K562 (cell line): Measurements from ENCODE around the gene B3GALNT2. TPM values are rescaled to one million over a fixed set of nuclear protein-coding genes. Genes with fewer than 3 reads are reported as not detected.

ENCODE experiments used
- CC2D1A ChIP-seq: fragments of 450-650 bp; IDR thresholded peaks from 2 replicates; pipeline ENCODE4 v1.6.1; 2017; ENCODE audit warnings: mild to moderate bottlenecking
- FIP1L1 ChIP-seq: fragments of 200-400 bp; formaldehyde crosslinking; IDR thresholded peaks from 2 replicates; pipeline ENCODE4 v1.6.1; 2018; ENCODE audit warnings: mild to moderate bottlenecking, low read depth, low read length; ENCODE audit not compliant: poor library complexity, severe bottlenecking
- PHF21A ChIP-seq: fragments of 450-650 bp; IDR thresholded peaks from 2 replicates; pipeline ENCODE4 v1.6.1; 2017; ENCODE audit warnings: low read depth, borderline replicate concordance
- SLC30A9 ChIP-seq: fragments of 250-450 bp; sonication (Bioruptor Pico); IDR thresholded peaks from 2 replicates; pipeline ENCODE4 v1.8.0; 2022; ENCODE audit warnings: mild to moderate bottlenecking, moderate library complexity
- SNIP1 ChIP-seq: fragments of 450-650 bp; IDR thresholded peaks from 2 replicates; pipeline ENCODE4 v1.7.1; 2017; ENCODE audit warnings: low read depth, mild to moderate bottlenecking
- ZNF133 ChIP-seq: fragments of 250-450 bp; sonication (Bioruptor Pico); IDR thresholded peaks from 2 replicates; pipeline ENCODE4 v1.4.0; 2020; ENCODE audit warnings: mild to moderate bottlenecking
- ZNF232 ChIP-seq: sonication (generic); formaldehyde crosslinking; IDR thresholded peaks from 2 replicates; pipeline ENCODE4 v1.8.0; 2022; ENCODE audit warnings: mild to moderate bottlenecking, missing genetic modification reagents
- polyA plus RNA-seq, 8 experiments: library from polyadenylated mRNA; depleted of rRNA in 4 of 8; stranded (reverse) in 5 of 8; unstranded in 3 of 8; fragments of >200 nt; fragmentation: Nextera tagmentation in 2 of 8; fragmentation: Illumina TruSeq in 1 of 8; extraction: Ambion mirVana in 2 of 8; extraction: Trizol in 1 of 8; gene quantifications; 2 replicates each; pipeline versions ENCODE4 v1.2.1 to v1.2.3, GENCODE V29; 2011 to 2014; ENCODE audit warnings: inconsistent platforms in 1 of 8, missing spikeins in 1 of 8
- total RNA-seq, 7 experiments: library from RNA; depleted of rRNA in 6 of 7; stranded (reverse); fragments of >200 nt in 6 of 7; fragmentation: Illumina TruSeq in 2 of 7; extraction: Trizol in 2 of 7; gene quantifications; 2 replicates each; pipeline versions ENCODE4 v1.2.1 to v1.2.3, GENCODE V29; 2011 to 2021; ENCODE audit warnings: low replicate concordance in 1 of 7
- TF ChIP-seq, protein P1 (sequence below), 2 experiments: fragments of 150-350 bp in 1 of 2; IDR thresholded peaks; 2 replicates each; pipeline ENCODE4 v1.6.1; 2012 to 2016; ENCODE audit warnings: low read depth in 2 of 2, low read length in 2 of 2, mild to moderate bottlenecking in 1 of 2, moderate library complexity in 1 of 2

Gene B3GALNT2
- total and polyA plus RNA-seq, 9 of the 15 experiments (the other 6 are each of a cell fraction or from before 2014, with no cell fraction given) = 2.0 to 31.7 (median 22.9) TPM

DNA sequence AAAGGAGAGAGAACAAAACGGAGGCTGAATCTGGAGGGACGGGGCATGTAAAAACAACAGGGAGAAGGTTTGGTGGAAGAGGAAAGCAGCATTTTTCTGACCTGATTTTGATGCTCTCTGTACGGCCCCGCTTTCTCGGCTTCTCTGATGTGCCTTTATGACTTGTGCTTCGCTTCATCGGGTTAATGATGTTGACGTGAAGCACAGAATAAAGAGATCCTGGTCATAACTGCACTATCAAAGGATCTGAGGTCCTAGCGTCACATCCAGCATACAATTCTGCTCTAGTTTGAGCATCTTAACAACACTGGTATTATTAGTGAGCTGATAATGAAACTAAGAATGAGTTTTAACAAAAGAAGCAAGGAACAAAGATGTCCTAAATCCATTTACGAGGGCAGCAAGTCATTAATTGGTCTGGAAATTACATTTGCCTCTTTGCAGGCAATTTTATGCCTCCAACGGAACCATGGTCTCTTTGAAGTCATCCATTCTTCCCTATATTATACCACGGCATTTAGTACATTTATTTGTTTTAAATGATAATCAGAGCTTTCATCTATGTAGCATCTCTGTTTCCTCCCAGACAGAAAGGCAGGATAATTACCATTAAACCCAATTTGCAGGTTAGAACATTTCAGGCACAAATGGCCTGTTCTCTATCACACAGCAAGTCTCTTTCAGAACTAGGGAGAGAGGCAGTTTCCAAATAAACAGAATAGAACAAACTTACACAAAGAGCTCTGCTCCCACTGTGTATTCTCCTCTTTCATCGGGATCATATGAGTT, 45.3 kb upstream of the B3GALNT2 start (continued):
- TF ChIP-seq ZNF232 (CRISPR knock-in tag) (no peak), FIP1L1 (no peak), PHF21A (no peak), CC2D1A (no peak), SNIP1 (no peak), ZNF133 (CRISPR knock-in tag) (no peak), SLC30A9 (CRISPR knock-in tag) (no peak)
- TF ChIP-seq, protein P1, sequence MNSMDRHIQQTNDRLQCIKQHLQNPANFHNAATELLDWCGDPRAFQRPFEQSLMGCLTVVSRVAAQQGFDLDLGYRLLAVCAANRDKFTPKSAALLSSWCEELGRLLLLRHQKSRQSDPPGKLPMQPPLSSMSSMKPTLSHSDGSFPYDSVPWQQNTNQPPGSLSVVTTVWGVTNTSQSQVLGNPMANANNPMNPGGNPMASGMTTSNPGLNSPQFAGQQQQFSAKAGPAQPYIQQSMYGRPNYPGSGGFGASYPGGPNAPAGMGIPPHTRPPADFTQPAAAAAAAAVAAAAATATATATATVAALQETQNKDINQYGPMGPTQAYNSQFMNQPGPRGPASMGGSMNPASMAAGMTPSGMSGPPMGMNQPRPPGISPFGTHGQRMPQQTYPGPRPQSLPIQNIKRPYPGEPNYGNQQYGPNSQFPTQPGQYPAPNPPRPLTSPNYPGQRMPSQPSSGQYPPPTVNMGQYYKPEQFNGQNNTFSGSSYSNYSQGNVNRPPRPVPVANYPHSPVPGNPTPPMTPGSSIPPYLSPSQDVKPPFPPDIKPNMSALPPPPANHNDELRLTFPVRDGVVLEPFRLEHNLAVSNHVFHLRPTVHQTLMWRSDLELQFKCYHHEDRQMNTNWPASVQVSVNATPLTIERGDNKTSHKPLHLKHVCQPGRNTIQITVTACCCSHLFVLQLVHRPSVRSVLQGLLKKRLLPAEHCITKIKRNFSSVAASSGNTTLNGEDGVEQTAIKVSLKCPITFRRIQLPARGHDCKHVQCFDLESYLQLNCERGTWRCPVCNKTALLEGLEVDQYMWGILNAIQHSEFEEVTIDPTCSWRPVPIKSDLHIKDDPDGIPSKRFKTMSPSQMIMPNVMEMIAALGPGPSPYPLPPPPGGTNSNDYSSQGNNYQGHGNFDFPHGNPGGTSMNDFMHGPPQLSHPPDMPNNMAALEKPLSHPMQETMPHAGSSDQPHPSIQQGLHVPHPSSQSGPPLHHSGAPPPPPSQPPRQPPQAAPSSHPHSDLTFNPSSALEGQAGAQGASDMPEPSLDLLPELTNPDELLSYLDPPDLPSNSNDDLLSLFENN (IDR thresholded peaks at IDR 0.05; ENCODE audit: low read depth in 2 of 2, low read length in 2 of 2) = no peak
